HL-60/S4 treated with phorbol 12-myristate 13-acetate at 8.2 ng/mL for 4 days and 3 days (cell line): Measurements from ENCODE around the gene EPM2AIP1.
"Not testable (repeated sequence)": the region's sequence is repeated elsewhere in the genome, so short reads cannot be mapped to it uniquely, and the experiment has no call there.

Experiments
- in situ Hi-C: fragments of 300-500 bp; cut with MboI; formaldehyde crosslinking; loops from 2 replicates; pipeline ENCODE4 v1.15.0; 2022; ENCODE audit warnings: low sequenced_read_pairs

The EPM2AIP1 gene

GRCh38 chr3:36993326-36994283 is 674 bp upstream of the EPM2AIP1 start, which contains the start of gene MLH1:
Gene MLH1 (plus strand): TSS chr3:36993518. CDS start chr3:36993548, 30 bp downstream.
- in situ Hi-C loops: no loop called here

GRCh38 chr3:36991923-36992805 is 767 bp downstream of the EPM2AIP1 start:
- in situ Hi-C loops: no loop called here

- in situ Hi-C loops: no loop called here
These were observed 1.8 kb downstream of the EPM2AIP1 start for GRCh38 chr3:36991147-36991546.

GRCh38 chr3:36989568-36989967 is 3.4 kb downstream of the EPM2AIP1 start:
- in situ Hi-C loops: no loop called here

GRCh38 chr3:36989005-36989404 is 3.9 kb downstream of the EPM2AIP1 start:
- in situ Hi-C loops: no loop called here

GRCh38 chr3:36988356-36988755 is 4.6 kb downstream of the EPM2AIP1 start:
- in situ Hi-C loops: no loop called here

GRCh38 chr3:36981006-36981405 is 11.9 kb downstream of the EPM2AIP1 start:
- in situ Hi-C loops: no loop called here

GRCh38 chr3:36973139-36973538 is 19.8 kb downstream of the EPM2AIP1 start:
- in situ Hi-C loops: no loop called here

GRCh38 chr3:36972163-36972562 is 20.8 kb downstream of the EPM2AIP1 start:
- in situ Hi-C loops: no loop called here

- in situ Hi-C loops: no loop called here
These were observed 23.1 kb downstream of the EPM2AIP1 start for GRCh38 chr3:36969540-36970432.

GRCh38 chr3:36969085-36969484 is 23.8 kb downstream of the EPM2AIP1 start:
- in situ Hi-C loops: no loop called here

GRCh38 chr3:36965440-36965839 is 27.5 kb downstream of the EPM2AIP1 start:
- in situ Hi-C loops: no loop called here

- in situ Hi-C loops: no loop called here
These were observed 28.1 kb downstream of the EPM2AIP1 start for GRCh38 chr3:36964817-36965216.

- in situ Hi-C loops: no loop called here
These were observed 28.6 kb downstream of the EPM2AIP1 start for GRCh38 chr3:36964331-36964730.

GRCh38 chr3:36963008-36963407 is 29.9 kb downstream of the EPM2AIP1 start:
- in situ Hi-C loops: not testable (repeated sequence)

- in situ Hi-C loops: no loop called here
These were observed 32.4 kb downstream of the EPM2AIP1 start for GRCh38 chr3:36960502-36960901.

- in situ Hi-C loops: no loop called here
These were observed 33.1 kb downstream of the EPM2AIP1 start for GRCh38 chr3:36959821-36960220.

- in situ Hi-C loops: no loop called here
These were observed 34.9 kb downstream of the EPM2AIP1 start for GRCh38 chr3:36957862-36958686.

GRCh38 chr3:36957063-36957462 is 35.9 kb downstream of the EPM2AIP1 start:
- in situ Hi-C loops: no loop called here

GRCh38 chr3:36956155-36956554 is 36.8 kb downstream of the EPM2AIP1 start:
- in situ Hi-C loops: no loop called here
